ENCODE data around the gene MXRA8. TPM values are rescaled to one million over a fixed set of nuclear protein-coding genes. Genes with fewer than 3 reads are reported as not detected.

The MXRA8 gene
- polyA plus RNA-seq, 4 donors, result 164 to 219 (median 209) TPM

DNA sequence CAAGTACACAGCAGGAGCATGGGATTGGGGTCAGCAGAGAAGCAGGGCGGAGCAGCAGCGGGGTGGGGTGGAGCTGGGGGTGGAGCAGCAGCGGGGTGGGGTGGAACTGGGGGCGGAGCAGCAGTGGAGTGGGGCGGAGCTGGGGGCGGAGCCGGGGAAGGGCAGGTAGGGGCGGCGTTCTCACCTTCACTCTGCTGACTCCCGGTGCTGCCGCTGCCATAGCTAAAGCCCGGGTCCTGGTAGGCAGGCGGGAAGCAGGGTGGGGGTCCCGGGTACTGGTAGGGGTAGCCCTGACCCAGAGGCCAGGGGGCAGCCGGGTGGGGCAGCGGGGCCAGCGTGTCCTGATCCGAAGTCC, 20.6 kb downstream of the MXRA8 start:
- DNase-seq (ENCODE audit: low read depth in 4 of 4, low spot score in 2 of 4), result no peak

DNA sequence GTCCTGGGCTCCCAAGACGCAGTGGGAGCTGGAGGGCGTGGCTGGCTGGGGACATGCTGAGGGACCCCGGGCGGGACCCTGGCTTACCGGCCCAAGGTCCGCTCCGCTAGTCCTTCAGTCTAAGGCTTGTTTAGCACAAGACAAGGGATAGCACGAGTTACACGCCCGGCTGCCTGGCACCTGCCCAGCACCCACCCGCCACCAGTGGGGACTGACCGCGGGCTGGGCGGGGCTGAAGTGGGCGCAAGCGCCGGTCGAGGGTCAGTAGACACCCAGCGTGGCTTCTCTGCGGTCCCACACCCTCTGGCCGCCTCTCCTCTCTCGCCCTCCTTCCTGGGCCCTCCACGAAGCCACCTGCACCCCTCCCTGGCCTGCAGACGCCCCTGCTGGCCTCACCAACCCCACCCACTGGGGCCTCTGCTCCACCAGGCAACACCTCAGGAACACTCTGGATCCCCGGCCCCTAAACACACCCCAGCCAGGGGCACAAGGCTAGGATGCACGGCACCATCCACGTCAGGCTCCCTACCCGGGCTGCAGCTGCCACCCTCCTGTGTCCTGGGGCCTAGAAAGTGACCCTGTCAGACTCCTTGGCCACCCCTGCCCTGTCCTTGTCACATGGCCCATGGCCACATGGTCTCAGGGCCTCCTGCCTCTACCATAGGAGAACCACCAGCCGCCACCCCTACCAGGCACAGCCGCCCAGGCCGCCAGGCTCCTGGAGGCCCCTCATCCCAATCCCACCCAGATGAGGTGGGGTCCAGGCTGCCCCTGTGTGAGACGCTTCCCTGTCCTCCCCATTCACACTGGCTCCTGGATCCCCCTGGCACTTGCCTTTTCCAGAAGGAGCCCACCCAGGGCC, 21.2 kb downstream of the MXRA8 start:
- no peak for DNase-seq (ENCODE audit: low read depth in 4 of 4, low spot score in 2 of 4)

- no peak for DNase-seq (ENCODE audit: low read depth in 4 of 4, low spot score in 2 of 4)
These were observed 21.9 kb downstream of the MXRA8 start for GRCh38 chr1:1336446-1336845.

DNA sequence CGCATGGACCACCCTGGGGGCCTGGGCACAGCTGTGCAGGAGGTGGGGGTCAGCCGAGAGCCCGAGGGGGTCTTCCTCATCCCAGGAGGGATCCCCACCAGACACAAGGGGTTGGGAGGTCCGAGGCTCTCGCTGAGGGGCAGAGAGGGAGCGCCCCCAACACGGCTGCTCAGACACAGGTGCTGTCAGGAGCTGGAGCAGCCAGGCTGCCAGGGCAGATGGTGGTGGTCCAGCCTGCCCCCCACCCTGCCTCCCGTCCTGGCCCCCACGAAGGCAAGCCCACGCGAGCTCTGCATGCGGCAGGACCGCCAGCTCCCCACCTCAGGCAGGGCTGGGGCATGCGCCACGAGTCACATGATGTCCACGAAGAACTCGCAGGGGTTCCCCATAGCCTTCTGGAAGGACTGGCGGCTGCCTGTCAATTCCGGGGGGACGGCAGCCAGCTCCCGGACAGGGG, 22.5 kb downstream of the MXRA8 start:
- DNase-seq (ENCODE audit: low read depth in 4 of 4, low spot score in 2 of 4), result no peak

DNA sequence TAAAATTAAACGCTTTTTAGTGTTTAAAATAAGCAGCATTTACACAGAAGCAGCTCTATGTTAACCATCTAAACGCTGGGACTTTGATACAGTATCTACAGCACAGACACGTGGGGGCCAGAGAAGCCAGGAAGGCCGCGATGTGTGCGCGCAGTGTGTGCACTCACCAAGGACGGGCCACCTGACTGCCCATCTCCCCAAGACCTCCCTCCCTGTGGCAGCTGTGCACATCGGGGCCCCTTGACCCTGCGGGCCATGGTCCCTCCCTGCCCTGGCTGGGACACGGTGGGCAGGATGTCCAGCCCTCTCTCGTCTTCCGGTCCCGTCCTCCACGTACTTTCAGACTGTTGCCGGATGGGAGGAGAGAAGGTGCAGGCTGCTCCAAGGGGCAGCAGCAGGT, 23.1 kb downstream of the MXRA8 start:
- DNase-seq (ENCODE audit: low read depth in 4 of 4, low spot score in 2 of 4), result no peak

DNA sequence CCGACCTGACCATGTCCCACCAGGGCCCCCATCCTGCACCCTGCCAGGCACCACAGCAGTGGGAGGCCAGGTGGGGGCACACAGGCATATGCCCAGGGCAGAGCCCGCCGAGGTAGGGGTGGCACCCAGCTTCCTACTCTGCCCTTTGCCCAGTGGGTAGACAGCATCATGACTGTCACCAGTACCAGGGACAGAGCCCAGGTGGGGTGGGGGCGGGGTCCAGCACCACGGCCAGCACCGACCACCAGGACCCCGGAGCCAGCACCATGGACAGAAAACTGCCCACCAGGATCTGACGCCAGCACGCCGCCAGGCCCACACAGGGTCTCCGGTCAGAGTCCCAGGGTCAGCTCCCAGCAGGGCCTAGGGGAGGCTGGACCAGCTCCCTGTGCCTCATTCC, 23.5 kb downstream of the MXRA8 start:
- no peak for DNase-seq (ENCODE audit: low read depth in 4 of 4, low spot score in 2 of 4)

DNA sequence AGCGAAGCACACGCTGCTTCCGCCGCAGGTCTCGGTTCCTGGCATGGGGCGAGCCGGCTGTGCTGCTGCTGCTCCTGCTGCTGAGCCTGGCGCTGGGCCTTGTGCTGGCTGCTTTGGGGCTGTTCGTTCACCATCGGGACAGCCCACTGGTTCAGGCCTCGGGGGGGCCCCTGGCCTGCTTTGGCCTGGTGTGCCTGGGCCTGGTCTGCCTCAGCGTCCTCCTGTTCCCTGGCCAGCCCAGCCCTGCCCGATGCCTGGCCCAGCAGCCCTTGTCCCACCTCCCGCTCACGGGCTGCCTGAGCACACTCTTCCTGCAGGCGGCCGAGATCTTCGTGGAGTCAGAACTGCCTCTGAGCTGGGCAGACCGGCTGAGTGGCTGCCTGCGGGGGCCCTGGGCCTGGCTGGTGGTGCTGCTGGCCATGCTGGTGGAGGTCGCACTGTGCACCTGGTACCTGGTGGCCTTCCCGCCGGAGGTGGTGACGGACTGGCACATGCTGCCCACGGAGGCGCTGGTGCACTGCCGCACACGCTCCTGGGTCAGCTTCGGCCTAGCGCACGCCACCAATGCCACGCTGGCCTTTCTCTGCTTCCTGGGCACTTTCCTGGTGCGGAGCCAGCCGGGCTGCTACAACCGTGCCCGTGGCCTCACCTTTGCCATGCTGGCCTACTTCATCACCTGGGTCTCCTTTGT, 24.7 kb downstream of the MXRA8 start:
- DNase-seq (ENCODE audit: low read depth in 4 of 4, low spot score in 2 of 4), result no peak

DNA sequence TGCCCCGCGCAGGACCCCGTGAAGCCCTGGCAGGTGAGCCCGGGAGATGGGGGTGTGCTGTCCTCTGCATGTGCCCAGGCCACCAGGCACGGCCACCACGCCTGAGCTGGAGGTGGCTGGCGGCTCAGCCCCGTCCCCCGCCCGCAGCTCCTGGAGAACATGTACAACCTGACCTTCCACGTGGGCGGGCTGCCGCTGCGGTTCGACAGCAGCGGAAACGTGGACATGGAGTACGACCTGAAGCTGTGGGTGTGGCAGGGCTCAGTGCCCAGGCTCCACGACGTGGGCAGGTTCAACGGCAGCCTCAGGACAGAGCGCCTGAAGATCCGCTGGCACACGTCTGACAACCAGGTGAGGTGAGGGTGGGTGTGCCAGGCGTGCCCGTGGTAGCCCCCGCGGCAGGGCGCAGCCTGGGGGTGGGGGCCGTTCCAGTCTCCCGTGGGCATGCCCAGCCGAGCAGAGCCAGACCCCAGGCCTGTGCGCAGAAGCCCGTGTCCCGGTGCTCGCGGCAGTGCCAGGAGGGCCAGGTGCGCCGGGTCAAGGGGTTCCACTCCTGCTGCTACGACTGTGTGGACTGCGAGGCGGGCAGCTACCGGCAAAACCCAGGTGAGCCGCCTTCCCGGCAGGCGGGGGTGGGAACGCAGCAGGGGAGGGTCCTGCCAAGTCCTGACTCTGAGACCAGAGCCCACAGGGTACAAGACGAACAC, 25.4 kb downstream of the MXRA8 start:
- no peak for DNase-seq (ENCODE audit: low read depth in 4 of 4, low spot score in 2 of 4)

GRCh38 chr1:1332031-1332755, 26.2 kb downstream of the MXRA8 start:
- DNase-seq (ENCODE audit: low read depth in 4 of 4, low spot score in 2 of 4), result no peak

DNA sequence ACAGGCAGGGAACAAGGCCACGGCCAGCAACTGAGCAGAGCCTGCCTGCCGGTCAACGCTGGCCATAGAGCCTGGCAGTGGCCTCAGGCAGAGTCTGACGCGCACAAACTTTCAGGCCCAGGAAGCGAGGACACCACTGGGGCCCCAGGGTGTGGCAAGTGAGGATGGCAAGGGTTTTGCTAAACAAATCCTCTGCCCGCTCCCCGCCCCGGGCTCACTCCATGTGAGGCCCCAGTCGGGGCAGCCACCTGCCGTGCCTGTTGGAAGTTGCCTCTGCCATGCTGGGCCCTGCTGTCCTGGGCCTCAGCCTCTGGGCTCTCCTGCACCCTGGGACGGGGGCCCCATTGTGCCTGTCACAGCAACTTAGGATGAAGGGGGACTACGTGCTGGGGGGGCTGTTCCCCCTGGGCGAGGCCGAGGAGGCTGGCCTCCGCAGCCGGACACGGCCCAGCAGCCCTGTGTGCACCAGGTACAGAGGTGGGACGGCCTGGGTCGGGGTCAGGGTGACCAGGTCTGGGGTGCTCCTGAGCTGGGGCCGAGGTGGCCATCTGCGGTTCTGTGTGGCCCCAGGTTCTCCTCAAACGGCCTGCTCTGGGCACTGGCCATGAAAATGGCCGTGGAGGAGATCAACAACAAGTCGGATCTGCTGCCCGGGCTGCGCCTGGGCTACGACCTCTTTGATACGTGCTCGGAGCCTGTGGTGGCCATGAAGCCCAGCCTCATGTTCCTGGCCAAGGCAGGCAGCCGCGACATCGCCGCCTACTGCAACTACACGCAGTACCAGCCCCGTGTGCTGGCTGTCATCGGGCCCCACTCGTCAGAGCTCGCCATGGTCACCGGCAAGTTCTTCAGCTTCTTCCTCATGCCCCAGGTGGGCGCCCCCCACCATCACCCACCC, 27.0 kb downstream of the MXRA8 start, which contains the start of gene TAS1R3:
Gene TAS1R3, plus strand, starts transcription at position 213 of the 898 bp plus-strand sequence. Its CDS starts 66 bp downstream, at position 279.
- DNase-seq (ENCODE audit: low read depth in 4 of 4, low spot score in 2 of 4), result no peak

DNA sequence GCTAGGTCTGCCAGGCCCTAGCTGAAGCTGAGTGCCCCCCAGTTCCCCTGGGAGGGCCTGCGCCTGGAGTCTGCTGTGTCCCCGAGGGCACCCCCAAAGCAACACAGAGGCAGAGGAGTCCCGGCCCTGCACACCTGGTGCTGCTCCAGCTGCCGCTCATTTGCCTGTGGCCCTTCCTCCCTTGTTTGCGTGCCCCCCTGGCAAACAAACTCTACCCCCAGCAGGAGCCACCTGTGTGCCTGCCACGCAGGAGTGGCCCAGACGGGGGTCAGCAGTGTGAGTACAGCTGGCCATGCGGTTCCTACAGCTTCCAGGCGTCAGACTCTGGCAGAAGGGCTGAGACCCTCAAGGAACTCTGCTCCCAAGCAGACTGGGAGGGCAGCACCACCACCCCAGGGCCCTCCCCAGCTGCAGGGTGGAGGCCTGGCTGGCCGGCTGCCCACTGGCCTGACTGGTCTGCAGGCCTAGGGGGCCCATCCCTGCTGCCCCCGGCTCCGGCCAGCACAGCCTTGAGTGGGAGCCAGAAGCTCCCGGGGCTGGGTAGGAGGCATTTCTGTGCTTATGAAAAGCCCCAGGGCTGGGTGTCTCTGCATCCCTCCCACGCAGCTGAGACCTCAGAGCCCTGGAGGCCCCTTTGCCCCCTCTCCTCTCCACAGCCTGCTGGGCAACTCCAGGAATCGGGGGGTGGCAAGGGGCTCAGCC, 27.8 kb downstream of the MXRA8 start:
- no peak for DNase-seq (ENCODE audit: low read depth in 4 of 4, low spot score in 2 of 4)

DNA sequence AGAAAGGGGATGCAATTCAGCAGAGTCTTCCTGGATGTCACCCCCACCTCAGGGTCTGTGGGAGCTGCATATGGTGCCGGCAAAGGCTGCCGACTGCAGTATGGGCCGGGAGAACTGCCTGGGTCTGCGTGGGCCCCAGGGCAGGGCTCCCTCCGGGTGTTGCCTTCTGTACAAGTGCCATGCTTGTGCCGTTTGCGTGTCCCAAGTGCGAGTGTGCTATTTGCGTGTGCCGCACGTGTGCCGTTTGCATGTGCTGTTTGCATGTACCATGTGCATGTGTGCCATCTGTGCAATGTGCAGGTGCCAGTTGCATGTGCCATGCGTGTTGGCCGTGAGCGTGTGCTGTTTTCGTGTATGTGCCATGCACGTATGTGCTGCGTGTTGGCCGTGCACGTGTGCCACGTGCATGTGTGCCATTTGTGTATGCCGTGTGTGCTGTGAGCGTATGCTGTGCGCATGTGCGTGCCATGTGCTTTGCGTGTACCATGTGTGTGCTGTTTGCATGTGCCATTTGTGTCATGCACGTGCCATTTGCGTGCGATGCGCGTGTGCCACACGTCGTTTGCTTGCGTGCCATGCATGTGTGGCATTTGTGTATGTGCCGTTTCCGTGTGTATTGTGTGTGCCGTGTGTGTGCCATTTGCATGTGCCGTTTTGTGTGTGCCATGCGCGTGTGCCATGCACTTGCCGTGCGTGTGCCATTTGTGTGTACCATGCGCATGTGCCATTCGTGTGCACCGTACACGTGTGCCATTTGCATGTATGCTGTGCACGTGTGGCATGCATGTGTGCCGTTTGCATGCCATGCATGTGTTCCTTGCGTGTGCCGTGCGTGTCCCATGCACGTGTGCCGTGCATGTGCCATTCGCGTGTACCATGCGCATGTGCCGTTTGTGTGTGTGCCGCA, 28.8 kb downstream of the MXRA8 start:
- no peak for DNase-seq (ENCODE audit: low read depth in 4 of 4, low spot score in 2 of 4)

- no peak for DNase-seq (ENCODE audit: low read depth in 4 of 4, low spot score in 2 of 4)
These were observed 30.1 kb downstream of the MXRA8 start for GRCh38 chr1:1328254-1328653.

- no peak for DNase-seq (ENCODE audit: low read depth in 4 of 4, low spot score in 2 of 4)
These were observed 31.1 kb downstream of the MXRA8 start for GRCh38 chr1:1327291-1327690.

DNA sequence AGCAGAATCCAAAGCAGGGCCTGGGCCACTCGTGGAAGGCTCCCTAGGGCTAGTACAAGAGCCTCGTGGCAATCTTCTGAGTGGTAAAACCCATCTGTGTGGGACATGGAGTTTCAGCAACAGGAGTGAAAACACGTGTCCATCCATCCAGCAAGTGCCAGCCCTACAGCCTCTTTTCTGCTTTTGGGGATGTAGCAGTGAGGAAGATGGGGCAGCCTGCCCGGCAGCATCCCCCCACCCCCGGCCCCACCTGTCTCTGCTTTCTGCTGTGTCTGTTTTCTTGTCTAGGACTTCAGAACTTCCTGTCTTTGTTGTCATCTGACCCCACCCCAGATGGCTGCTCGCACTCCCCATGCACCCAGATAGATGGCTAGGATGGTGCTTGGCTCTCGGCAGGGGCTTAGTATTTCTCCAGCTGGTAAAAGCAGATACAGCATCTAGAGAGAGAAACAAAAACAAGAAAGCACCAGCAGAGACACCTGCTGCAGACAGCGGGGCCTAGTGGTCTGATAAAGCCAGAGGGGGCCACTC, 32.2 kb downstream of the MXRA8 start:
- DNase-seq (ENCODE audit: low read depth in 4 of 4, low spot score in 2 of 4), result no peak

DNA sequence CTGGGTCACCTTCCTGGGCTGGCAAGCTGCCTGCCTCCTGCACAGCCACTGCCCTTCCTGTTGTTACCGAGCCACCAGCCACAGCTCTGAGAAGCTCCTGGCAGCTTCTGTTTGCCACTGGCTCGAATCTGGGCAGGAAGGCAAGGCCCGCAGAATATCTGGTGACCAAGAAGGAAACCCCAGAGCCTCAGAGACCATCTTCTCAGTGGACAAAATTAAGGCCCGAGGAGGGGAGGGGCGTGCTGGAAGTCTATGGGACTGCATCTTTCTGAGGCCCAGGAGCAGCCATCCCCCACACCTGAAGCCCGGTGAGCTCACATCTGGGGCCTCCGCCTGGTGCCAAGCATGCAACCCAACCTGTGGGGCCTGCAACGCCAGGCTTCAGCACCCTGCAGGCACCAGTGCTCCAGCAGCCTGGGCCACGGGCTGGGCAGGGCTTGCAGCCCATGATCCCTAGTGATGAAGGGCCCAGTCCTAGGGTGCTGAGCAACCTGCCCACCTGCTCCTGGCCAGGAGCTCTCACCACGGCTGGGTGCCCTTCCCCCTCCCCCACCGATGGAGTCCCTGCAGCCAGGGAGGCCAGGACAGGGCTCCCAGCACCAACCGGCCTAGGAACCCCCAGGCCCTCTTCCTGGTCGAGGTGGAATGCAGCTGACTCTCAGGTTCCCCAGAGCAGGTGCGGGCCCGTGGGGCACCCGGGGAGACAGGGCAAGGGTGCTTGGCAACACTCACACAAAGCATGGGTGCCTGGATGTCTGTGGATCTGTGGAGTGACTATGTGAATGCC, 32.9 kb downstream of the MXRA8 start:
- no peak for DNase-seq (ENCODE audit: low read depth in 4 of 4, low spot score in 2 of 4)
